Measurements from ENCODE around the gene PLS3.

DNA sequence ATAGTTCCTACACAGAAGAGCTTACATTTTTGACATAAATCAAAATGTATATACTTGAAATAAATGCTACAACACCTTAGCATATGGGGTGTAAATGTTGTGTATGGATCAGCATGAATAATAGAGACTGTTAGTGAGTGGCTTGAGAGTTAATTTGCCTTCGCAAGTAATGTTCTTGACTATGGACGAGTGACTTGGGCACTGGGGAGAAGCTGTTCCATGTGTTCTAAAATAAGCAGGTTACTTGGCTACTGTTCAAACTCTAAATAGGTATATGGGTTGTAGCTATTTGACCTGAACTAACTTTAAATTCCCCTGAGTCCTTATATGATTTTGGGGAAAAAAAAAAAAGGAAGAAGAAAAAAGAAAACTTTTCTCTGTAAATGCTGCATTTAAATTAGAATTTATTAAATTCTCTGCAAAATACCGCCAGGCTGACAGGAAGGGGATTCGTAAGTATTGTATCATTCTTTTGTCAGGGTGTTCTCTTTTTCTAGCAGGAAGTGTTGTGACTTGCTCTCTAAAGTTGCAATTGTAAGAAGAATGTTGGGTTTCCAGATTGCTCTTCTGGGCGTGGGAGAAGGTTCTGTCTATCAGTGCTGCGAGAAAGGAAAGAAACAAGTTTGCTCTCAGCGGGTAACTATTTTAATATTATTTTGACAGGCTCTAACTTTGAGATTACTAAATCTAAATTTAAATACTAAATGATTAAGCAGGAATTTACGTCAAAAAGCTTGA lies 32.2 kb downstream of the PLS3 start:
- no peak for TF ChIP-seq EP300 (IDR thresholded peaks at IDR 0.05)
- TF ChIP-seq, protein P1, sequence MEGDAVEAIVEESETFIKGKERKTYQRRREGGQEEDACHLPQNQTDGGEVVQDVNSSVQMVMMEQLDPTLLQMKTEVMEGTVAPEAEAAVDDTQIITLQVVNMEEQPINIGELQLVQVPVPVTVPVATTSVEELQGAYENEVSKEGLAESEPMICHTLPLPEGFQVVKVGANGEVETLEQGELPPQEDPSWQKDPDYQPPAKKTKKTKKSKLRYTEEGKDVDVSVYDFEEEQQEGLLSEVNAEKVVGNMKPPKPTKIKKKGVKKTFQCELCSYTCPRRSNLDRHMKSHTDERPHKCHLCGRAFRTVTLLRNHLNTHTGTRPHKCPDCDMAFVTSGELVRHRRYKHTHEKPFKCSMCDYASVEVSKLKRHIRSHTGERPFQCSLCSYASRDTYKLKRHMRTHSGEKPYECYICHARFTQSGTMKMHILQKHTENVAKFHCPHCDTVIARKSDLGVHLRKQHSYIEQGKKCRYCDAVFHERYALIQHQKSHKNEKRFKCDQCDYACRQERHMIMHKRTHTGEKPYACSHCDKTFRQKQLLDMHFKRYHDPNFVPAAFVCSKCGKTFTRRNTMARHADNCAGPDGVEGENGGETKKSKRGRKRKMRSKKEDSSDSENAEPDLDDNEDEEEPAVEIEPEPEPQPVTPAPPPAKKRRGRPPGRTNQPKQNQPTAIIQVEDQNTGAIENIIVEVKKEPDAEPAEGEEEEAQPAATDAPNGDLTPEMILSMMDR (IDR thresholded peaks at IDR 0.05), result no peak
- TF ChIP-seq POLR2A (IDR thresholded peaks at IDR 0.05), result no peak
- TF ChIP-seq POLR2AphosphoS5 (IDR thresholded peaks at IDR 0.05), result no peak

Data from suprapubic skin (tissue), 4 donors.